ENCODE measurements around the gene PKDREJ.

The PKDREJ gene

DNA sequence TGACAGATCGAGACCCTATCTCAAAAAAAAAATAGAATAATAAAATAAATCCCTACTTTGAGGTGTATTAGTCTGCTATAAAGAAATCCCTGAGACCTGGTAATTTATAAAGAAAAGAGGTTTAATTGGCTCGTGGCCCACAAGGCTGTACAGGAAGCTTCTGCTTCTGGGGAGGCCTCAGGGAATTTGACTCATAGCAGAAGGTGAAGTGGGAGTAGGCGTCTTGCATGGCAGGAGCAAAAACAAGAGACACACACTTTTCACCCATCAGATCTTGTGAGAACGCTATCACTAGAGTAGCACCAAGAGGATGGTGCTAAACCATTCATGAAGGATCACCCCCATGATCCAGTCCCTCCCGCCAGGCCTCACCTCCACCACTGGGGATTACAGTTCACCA is 42.2 kb downstream of the PKDREJ start:
- TF ChIP-seq POLR2A (IDR thresholded peaks at IDR 0.05; ENCODE audit: extremely low read depth, insufficient read length) (no peak), MYC (IDR thresholded peaks at IDR 0.05; ENCODE audit: low read depth, low read length) (no peak), MAX (IDR thresholded peaks at IDR 0.05; ENCODE audit: low read depth, low read length) (no peak)
- TF ChIP-seq, protein P1, sequence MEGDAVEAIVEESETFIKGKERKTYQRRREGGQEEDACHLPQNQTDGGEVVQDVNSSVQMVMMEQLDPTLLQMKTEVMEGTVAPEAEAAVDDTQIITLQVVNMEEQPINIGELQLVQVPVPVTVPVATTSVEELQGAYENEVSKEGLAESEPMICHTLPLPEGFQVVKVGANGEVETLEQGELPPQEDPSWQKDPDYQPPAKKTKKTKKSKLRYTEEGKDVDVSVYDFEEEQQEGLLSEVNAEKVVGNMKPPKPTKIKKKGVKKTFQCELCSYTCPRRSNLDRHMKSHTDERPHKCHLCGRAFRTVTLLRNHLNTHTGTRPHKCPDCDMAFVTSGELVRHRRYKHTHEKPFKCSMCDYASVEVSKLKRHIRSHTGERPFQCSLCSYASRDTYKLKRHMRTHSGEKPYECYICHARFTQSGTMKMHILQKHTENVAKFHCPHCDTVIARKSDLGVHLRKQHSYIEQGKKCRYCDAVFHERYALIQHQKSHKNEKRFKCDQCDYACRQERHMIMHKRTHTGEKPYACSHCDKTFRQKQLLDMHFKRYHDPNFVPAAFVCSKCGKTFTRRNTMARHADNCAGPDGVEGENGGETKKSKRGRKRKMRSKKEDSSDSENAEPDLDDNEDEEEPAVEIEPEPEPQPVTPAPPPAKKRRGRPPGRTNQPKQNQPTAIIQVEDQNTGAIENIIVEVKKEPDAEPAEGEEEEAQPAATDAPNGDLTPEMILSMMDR (IDR thresholded peaks at IDR 0.05; ENCODE audit: low read depth, low read length) = no peak
- no peak overlapping the region for H3K4me3 ChIP-seq (ENCODE audit: low read depth, low read length)
- peak; percentile 60 for DNase-seq (ENCODE audit: low read depth)

GRCh38 chr22:46219636-46220035 is 43.5 kb downstream of the PKDREJ start:
- H3K4me3 ChIP-seq (ENCODE audit: low read depth, low read length) = no peak overlapping the region
- DNase-seq (ENCODE audit: low read depth) = no peak
- TF ChIP-seq POLR2A (IDR thresholded peaks at IDR 0.05; ENCODE audit: extremely low read depth, insufficient read length) (no peak), MYC (IDR thresholded peaks at IDR 0.05; ENCODE audit: low read depth, low read length) (no peak), MAX (IDR thresholded peaks at IDR 0.05; ENCODE audit: low read depth, low read length) (no peak)
- TF ChIP-seq, protein P1 (IDR thresholded peaks at IDR 0.05; ENCODE audit: low read depth, low read length) = no peak

DNA sequence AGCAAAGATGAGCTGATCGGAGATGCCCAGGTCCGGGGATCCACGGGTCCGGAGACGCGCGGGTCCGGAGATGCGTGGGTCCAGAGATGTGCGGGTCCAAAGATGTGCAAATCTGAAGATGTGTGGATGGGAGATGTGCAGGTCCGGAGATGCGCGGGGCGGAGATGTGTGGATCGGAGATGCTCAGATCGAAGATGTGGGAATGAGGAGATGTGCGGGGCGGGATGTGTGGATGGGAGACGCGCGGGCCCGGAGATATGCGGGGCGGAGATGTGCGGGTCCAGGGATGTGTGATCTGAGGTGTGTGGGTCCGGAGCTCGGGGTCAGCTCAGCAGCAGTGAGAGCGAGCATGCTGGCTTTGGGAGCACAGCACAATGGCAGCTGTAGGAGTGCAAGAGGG is 48.5 kb downstream of the PKDREJ start:
- no peak for DNase-seq (ENCODE audit: low read depth)
- H3K4me3 ChIP-seq (ENCODE audit: low read depth, low read length) = no peak overlapping the region
- no peak for TF ChIP-seq POLR2A (IDR thresholded peaks at IDR 0.05; ENCODE audit: extremely low read depth, insufficient read length)
- no peak for TF ChIP-seq MAX (IDR thresholded peaks at IDR 0.05; ENCODE audit: low read depth, low read length)
- no peak for TF ChIP-seq MYC (IDR thresholded peaks at IDR 0.05; ENCODE audit: low read depth, low read length)
- TF ChIP-seq, protein P1 (IDR thresholded peaks at IDR 0.05; ENCODE audit: low read depth, low read length) = no peak

DNA sequence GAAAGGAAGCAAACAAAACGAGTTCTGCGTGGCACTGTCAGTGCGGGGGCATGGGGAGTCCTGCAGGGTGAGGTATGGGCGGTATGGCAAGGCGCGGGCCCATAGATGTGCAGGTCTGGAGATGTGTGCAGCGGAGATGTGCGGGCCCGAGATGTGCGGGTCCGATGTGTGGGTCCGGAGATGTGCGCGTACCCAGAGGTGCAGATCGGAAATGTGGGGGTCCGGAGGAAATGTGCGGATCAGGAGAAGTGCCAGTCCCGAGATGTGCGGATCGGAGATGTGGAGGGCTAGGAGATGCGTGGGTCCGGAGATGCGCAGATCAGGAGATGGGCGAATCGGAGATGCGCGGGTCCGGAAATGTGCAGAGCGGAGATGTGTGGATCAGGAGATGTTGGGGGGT is 49.0 kb downstream of the PKDREJ start:
- no peak for DNase-seq (ENCODE audit: low read depth)
- H3K4me3 ChIP-seq (ENCODE audit: low read depth, low read length) = no peak overlapping the region

GRCh38 chr22:46213052-46213451 is 50.1 kb downstream of the PKDREJ start:
- DNase-seq (ENCODE audit: low read depth) = no peak
- TF ChIP-seq POLR2A (IDR thresholded peaks at IDR 0.05; ENCODE audit: extremely low read depth, insufficient read length) = no peak
- TF ChIP-seq, protein P1 (IDR thresholded peaks at IDR 0.05; ENCODE audit: low read depth, low read length) = no peak
- TF ChIP-seq MYC (IDR thresholded peaks at IDR 0.05; ENCODE audit: low read depth, low read length) = no peak
- TF ChIP-seq MAX (IDR thresholded peaks at IDR 0.05; ENCODE audit: low read depth, low read length) = no peak

More for the DNA sequence above, 49.0 kb downstream of the PKDREJ start:
- TF ChIP-seq MYC (IDR thresholded peaks at IDR 0.05; ENCODE audit: low read depth, low read length) (no peak), POLR2A (IDR thresholded peaks at IDR 0.05; ENCODE audit: extremely low read depth, insufficient read length) (no peak), MAX (IDR thresholded peaks at IDR 0.05; ENCODE audit: low read depth, low read length) (no peak)
- TF ChIP-seq, protein P1 (IDR thresholded peaks at IDR 0.05; ENCODE audit: low read depth, low read length) = no peak

GRCh38 chr22:46212195-46212594 is 50.9 kb downstream of the PKDREJ start:
- no peak for DNase-seq (ENCODE audit: low read depth)
- no peak overlapping the region for H3K4me3 ChIP-seq (ENCODE audit: low read depth, low read length)
- TF ChIP-seq, protein P1 (IDR thresholded peaks at IDR 0.05; ENCODE audit: low read depth, low read length) = no peak
- TF ChIP-seq POLR2A (IDR thresholded peaks at IDR 0.05; ENCODE audit: extremely low read depth, insufficient read length) (no peak), MYC (IDR thresholded peaks at IDR 0.05; ENCODE audit: low read depth, low read length) (no peak), MAX (IDR thresholded peaks at IDR 0.05; ENCODE audit: low read depth, low read length) (no peak)

More at GRCh38 chr22:46213052-46213451, 50.1 kb downstream of the PKDREJ start:
- no peak overlapping the region for H3K4me3 ChIP-seq (ENCODE audit: low read depth, low read length)
